ENCODE data around the gene ANKRD33B. TPM values are rescaled to one million over a fixed set of nuclear protein-coding genes. Genes with fewer than 3 reads are reported as not detected.

Gene ANKRD33B
- polyA plus RNA-seq, 3 donors: 0.05 TPM; not detected in 2

DNA sequence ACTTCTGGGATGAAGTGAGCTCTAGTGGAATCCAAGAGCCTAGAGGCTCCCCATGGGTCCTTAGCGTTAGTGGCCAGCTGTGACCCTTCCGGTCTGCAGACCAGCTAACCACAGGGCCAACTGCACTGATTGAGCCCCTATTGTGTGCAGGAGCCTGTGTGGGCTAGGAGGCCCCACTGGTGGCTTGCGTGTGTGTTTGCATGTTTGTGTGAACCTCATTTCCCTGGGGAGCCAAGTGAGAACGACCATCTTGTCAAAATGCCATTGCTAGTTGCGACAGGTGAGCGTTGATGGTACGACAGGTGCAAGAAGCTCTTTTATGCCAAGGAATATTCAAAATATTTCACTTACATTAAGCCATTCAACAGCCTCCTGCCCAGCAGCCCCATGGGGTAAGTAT is 44.1 kb upstream of the ANKRD33B start:
- no peak overlapping the region for H3K9ac ChIP-seq (ENCODE audit: insufficient read depth, low read length, poor library complexity, severe bottlenecking)
- Mint-ChIP-seq H3K27ac (no peak overlapping the region), H3K9me3 (peaks cover 7 to 19% (median 11%) of the 10 kb centered on the region in 7 donors), H3K27me3 (ENCODE audit: low read depth in 3 of 3) (peaks cover 0 to 5% (median 0%) of the 10 kb centered on the region in 3 donors), H3K4me3 (no peak overlapping the region), H3K36me3 (peaks cover 0 to 4% of the 10 kb centered on the region in 2 donors), H3K4me1 (no peaks in the 10 kb centered on the region)
- intact Hi-C loops (cut with micrococcal nuclease): no loop called here
- no peak overlapping the region for H2AFZ ChIP-seq (ENCODE audit: insufficient read depth, low read depth, low read length, poor library complexity, severe bottlenecking)
- no peaks in the 10 kb centered on the region for H3K27me3 ChIP-seq (ENCODE audit: control insufficient read depth in 2 of 2, insufficient read depth in 2 of 2, low read length in 2 of 2)
- no peaks in the 10 kb centered on the region for H3K79me2 ChIP-seq (ENCODE audit: insufficient read depth, low read length)
- no peak overlapping the region for H3K27ac ChIP-seq (ENCODE audit: low read depth in 1 of 2, low read length in 2 of 2)
- 96% methylated on average over 7 of the region's 7 CpGs for WGBS (ENCODE audit: insufficient coverage)
- peaks cover 5 to 18% of the 10 kb centered on the region in 2 donors for H3K9me3 ChIP-seq (replicated peaks in 1 of 2; ENCODE audit: control insufficient read depth in 1 of 2, insufficient read depth in 1 of 2, low read length in 2 of 2)
- no peak overlapping the region for H3K4me2 ChIP-seq (replicated peaks; ENCODE audit: extremely low read depth, low read length, poor library complexity, severe bottlenecking)
- no peaks in the 10 kb centered on the region for H3K36me3 ChIP-seq (replicated peaks in 1 of 2; ENCODE audit: control insufficient read depth in 1 of 2, insufficient read depth in 2 of 2, low read length in 2 of 2)
- H3K4me1 ChIP-seq (ENCODE audit: control insufficient read depth in 1 of 2, insufficient read depth in 2 of 2, low read length in 2 of 2): no peaks in the 10 kb centered on the region
- no peak overlapping the region for H3K4me3 ChIP-seq (replicated peaks in 1 of 3; ENCODE audit: low read depth in 2 of 3, low read length in 3 of 3)
- TF ChIP-seq CTCF (IDR thresholded peaks at IDR 0.05): no peak
- no peaks in the 10 kb centered on the region for H4K20me1 ChIP-seq (ENCODE audit: insufficient read depth, low read length)
- no peak for DNase-seq

- H3K4me2 ChIP-seq (replicated peaks; ENCODE audit: extremely low read depth, low read length, poor library complexity, severe bottlenecking): no peak overlapping the region
- Mint-ChIP-seq H3K4me3 (no peak overlapping the region), H3K4me1 (peaks cover 5% of the 10 kb centered on the region), H3K27ac (no peak overlapping the region), H3K27me3 (ENCODE audit: low read depth in 3 of 3) (peaks cover 0 to 5% (median 0%) of the 10 kb centered on the region in 3 donors), H3K9me3 (peaks cover 7 to 19% (median 11%) of the 10 kb centered on the region in 7 donors), H3K36me3 (peaks cover 0 to 4% of the 10 kb centered on the region in 2 donors)
- no peak for DNase-seq
- H3K36me3 ChIP-seq (replicated peaks in 1 of 2; ENCODE audit: control insufficient read depth in 1 of 2, insufficient read depth in 2 of 2, low read length in 2 of 2): no peaks in the 10 kb centered on the region
- H3K79me2 ChIP-seq (ENCODE audit: insufficient read depth, low read length): no peaks in the 10 kb centered on the region
- H3K9ac ChIP-seq (ENCODE audit: insufficient read depth, low read length, poor library complexity, severe bottlenecking): no peak overlapping the region
- no peak overlapping the region for H2AFZ ChIP-seq (ENCODE audit: insufficient read depth, low read depth, low read length, poor library complexity, severe bottlenecking)
- H4K20me1 ChIP-seq (ENCODE audit: insufficient read depth, low read length): no peaks in the 10 kb centered on the region
- no peak overlapping the region for H3K4me3 ChIP-seq (replicated peaks in 1 of 3; ENCODE audit: low read depth in 2 of 3, low read length in 3 of 3)
- peaks cover 5 to 18% of the 10 kb centered on the region in 2 donors for H3K9me3 ChIP-seq (replicated peaks in 1 of 2; ENCODE audit: control insufficient read depth in 1 of 2, insufficient read depth in 1 of 2, low read length in 2 of 2)
- intact Hi-C loops (cut with micrococcal nuclease): no loop called here
- no CpG with 5 or more reads among the region's 4 CpGs for WGBS (ENCODE audit: insufficient coverage)
- no peak overlapping the region for H3K27ac ChIP-seq (ENCODE audit: low read depth in 1 of 2, low read length in 2 of 2)
- TF ChIP-seq CTCF (IDR thresholded peaks at IDR 0.05): no peak
- H3K27me3 ChIP-seq (ENCODE audit: control insufficient read depth in 2 of 2, insufficient read depth in 2 of 2, low read length in 2 of 2): no peaks in the 10 kb centered on the region
- peaks cover 4 to 7% of the 10 kb centered on the region in 2 donors for H3K4me1 ChIP-seq (ENCODE audit: control insufficient read depth in 1 of 2, insufficient read depth in 2 of 2, low read length in 2 of 2)
Observed at GRCh38 chr5:10520706-10521105, 43.2 kb upstream of the ANKRD33B start.

Measured in CD14-positive monocyte (primary cell).